ENCODE data around the gene FAR2.
"Not testable (repeated sequence)": the region's sequence is repeated elsewhere in the genome, so short reads cannot be mapped to it uniquely, and the experiment has no call there.

Gene FAR2

DNA sequence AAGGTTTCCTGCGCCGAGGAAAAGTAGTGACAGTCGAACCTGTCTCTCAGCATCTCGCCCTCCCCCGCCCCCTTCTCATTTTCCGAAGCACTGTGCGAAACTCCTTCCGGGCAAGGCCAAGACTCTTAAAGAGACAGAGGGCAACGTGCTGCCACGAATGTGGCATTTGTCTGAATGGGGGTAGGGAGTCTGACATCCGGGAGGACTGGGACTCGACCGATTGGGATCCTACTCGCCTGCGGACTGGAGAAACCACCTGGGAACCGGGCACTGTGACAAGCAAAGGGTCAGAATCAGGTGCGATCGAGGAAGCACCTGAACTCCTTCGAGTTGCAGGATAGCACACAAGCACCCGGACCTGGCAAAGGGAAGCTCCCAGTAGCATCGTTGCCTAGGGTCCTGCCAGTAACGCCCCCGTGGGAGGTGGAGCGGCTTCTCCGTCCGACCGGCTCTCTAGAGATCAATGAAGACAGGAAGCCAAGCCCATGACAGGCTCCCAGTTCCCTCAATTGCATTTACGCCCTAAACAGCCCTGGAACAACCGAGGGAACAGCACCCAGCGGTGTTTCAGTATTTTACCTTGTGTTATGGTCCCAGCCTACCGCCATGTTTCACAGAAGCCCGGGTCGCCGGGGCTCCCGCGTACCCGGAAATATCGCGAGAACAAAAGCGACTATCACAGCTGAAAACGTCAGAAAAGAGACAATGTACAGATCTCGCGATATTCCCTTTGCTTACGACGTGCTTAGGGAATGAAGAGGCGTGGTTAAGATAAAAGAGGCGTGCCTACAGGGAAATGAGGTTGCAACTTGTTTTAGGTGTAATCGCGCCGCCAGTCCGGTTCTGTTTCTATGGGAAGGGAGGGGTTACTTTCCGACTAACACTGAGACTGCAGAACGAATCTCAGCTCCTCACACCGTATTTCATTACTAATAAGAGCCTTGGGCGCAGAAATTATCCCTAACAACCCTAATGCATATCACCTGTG is 231.8 kb downstream of the FAR2 start, which contains the start of gene ERGIC2:
TSS of gene ERGIC2 (minus strand) at position 637 of the 988 bp plus-strand sequence. CDS start 9,539 bp downstream, outside the sequence.
- Histone ChIP-seq H3K79me2 (ENCODE audit: low read length) (peaks cover 50% of the 10 kb centered on the region), H3K27ac (ENCODE audit: low read length) (peak within 1 kb of the TSS; percentile 71), H3K9me3 (ENCODE audit: insufficient read depth, low read length) (no peaks in the 10 kb centered on the region), H3K4me1 (ENCODE audit: low read length) (peaks cover 25% of the 10 kb centered on the region), H4K20me1 (ENCODE audit: insufficient read depth, low read length) (peaks cover 14% of the 10 kb centered on the region), H3K4me3 (ENCODE audit: low read length) (peak within 1 kb of the TSS; percentile 86), H3K4me2 (ENCODE audit: low read length) (peak within 1 kb of the TSS; percentile 88), H3K36me3 (replicated peaks; ENCODE audit: low read depth, low read length) (peaks cover 20% of the 10 kb centered on the region), H3K9ac (ENCODE audit: low read length) (peak within 1 kb of the TSS; percentile 83), H2AFZ (ENCODE audit: low read depth, low read length) (peak within 1 kb of the TSS; percentile 92), H3K27me3 (ENCODE audit: low read depth, low read length) (no peaks in the 10 kb centered on the region)
- no peak for TF ChIP-seq CTCF (IDR thresholded peaks at IDR 0.05; ENCODE audit: low read depth, low read length)
- TF ChIP-seq EZH2phosphoT487 (IDR thresholded peaks at IDR 0.05; ENCODE audit: low read depth) = no peak

- peaks cover 36% of the 10 kb centered on the region for H3K79me2 ChIP-seq (ENCODE audit: low read length)
- peak overlapping the region; percentile 85 for H3K4me2 ChIP-seq (ENCODE audit: low read length)
- peak overlapping the region; percentile 92; the same call in 1 of the 2 replicates for H2AFZ ChIP-seq (ENCODE audit: low read depth, low read length)
- no peaks in the 10 kb centered on the region for H3K27me3 ChIP-seq (ENCODE audit: low read depth, low read length)
- peaks cover 5% of the 10 kb centered on the region for H4K20me1 ChIP-seq (ENCODE audit: insufficient read depth, low read length)
- peaks cover 15% of the 10 kb centered on the region for H3K4me1 ChIP-seq (ENCODE audit: low read length)
- no peak overlapping the region for H3K27ac ChIP-seq (ENCODE audit: low read length)
- TF ChIP-seq EZH2phosphoT487 (IDR thresholded peaks at IDR 0.05; ENCODE audit: low read depth) (no peak), CTCF (IDR thresholded peaks at IDR 0.05; ENCODE audit: low read depth, low read length) (no peak)
- H3K36me3 ChIP-seq (replicated peaks; ENCODE audit: low read depth, low read length) = peaks cover 10% of the 10 kb centered on the region
- no peaks in the 10 kb centered on the region for H3K9me3 ChIP-seq (ENCODE audit: insufficient read depth, low read length)
- H3K9ac ChIP-seq (ENCODE audit: low read length) = no peak overlapping the region
- H3K4me3 ChIP-seq (ENCODE audit: low read length) = peak overlapping the region; percentile 86; the same call in 1 of the 2 replicates
These were observed 233.2 kb downstream of the FAR2 start for GRCh38 chr12:29382251-29382650.

GRCh38 chr12:29385194-29385593 is 236.1 kb downstream of the FAR2 start:
- not testable (repeated sequence) for H3K9ac ChIP-seq (ENCODE audit: low read length); H3K79me2 ChIP-seq (ENCODE audit: low read length); H3K4me3 ChIP-seq (ENCODE audit: low read length); H3K4me2 ChIP-seq (ENCODE audit: low read length); H2AFZ ChIP-seq (ENCODE audit: low read depth, low read length); H3K27me3 ChIP-seq (ENCODE audit: low read depth, low read length); H3K36me3 ChIP-seq (replicated peaks; ENCODE audit: low read depth, low read length); H4K20me1 ChIP-seq (ENCODE audit: insufficient read depth, low read length); H3K9me3 ChIP-seq (ENCODE audit: insufficient read depth, low read length); H3K4me1 ChIP-seq (ENCODE audit: low read length); H3K27ac ChIP-seq (ENCODE audit: low read length)

Measured in OCI-LY3 (cell line).